ENCODE results near the gene SERINC5. TPM values are rescaled to one million over a fixed set of nuclear protein-coding genes. Genes with fewer than 3 reads are reported as not detected.

The SERINC5 gene
- total and polyA plus RNA-seq, 7 donors: 0.70 to 8.6 (median 2.7) TPM

- H3K9me3 ChIP-seq: peaks cover 4% of the 10 kb centered on the region
- H3K36me3 ChIP-seq (ENCODE audit: insufficient read depth in 1 of 2, low read depth in 1 of 2): no peaks in the 10 kb centered on the region
- no peak overlapping the region for H3K4me3 ChIP-seq
- DNase-seq (no peak), ATAC-seq (no peak)
- TF ChIP-seq, protein P1, sequence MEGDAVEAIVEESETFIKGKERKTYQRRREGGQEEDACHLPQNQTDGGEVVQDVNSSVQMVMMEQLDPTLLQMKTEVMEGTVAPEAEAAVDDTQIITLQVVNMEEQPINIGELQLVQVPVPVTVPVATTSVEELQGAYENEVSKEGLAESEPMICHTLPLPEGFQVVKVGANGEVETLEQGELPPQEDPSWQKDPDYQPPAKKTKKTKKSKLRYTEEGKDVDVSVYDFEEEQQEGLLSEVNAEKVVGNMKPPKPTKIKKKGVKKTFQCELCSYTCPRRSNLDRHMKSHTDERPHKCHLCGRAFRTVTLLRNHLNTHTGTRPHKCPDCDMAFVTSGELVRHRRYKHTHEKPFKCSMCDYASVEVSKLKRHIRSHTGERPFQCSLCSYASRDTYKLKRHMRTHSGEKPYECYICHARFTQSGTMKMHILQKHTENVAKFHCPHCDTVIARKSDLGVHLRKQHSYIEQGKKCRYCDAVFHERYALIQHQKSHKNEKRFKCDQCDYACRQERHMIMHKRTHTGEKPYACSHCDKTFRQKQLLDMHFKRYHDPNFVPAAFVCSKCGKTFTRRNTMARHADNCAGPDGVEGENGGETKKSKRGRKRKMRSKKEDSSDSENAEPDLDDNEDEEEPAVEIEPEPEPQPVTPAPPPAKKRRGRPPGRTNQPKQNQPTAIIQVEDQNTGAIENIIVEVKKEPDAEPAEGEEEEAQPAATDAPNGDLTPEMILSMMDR (IDR thresholded peaks at IDR 0.05): no peak
- 91 to 94% (median 94%) methylated on average over 8 of the region's 8 CpGs for WGBS, 3 donors
- peaks cover 26% of the 10 kb centered on the region for H3K4me1 ChIP-seq
- intact Hi-C loops (cut with DNase I): no loop called here
- no peaks in the 10 kb centered on the region for H3K27me3 ChIP-seq (ENCODE audit: insufficient read depth in 3 of 3, low read length in 2 of 3)
- H3K27ac ChIP-seq: no peak overlapping the region
Measured at GRCh38 chr5:80240368-80240986, 15.4 kb downstream of the SERINC5 start.

DNA sequence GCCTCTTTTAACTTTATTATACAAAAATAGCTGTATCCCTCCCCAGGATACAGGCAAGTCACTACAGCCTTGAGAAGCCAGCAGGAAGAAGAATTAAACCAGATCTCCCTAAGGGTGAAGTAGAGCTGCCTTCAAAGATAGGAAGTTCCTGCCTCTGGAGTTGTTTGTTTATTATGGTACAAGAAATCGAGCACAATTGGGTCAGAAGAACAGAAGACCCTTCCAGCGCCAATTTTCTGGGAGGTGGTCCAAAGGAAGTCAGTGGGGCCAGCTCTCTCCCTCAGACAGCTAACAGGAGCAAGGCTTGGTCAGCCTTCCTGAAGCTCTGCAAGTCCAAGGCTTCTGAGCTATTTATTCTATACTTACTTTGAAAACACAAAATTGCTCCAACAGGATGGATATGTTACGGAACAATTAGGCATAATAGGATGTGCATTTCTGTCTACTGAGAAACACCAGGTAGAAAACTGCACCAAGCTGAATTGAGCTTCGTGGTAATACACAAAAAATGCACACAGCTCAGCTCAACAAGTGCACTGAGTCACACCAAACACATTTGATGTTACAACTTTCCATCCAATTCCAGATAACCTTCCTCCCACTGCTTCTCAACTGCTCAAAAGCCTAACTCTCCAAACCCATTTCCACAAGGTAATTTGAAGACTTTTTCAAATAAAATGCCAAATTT lies 16.0 kb downstream of the SERINC5 start:
- intact Hi-C loops (cut with DNase I): no loop called here
- peak overlapping the region; percentile 18 for H3K27ac ChIP-seq
- DNase-seq (no peak), ATAC-seq (peak; percentile 7 to 34 (median 26))
- no peaks in the 10 kb centered on the region for H3K27me3 ChIP-seq (ENCODE audit: insufficient read depth in 3 of 3, low read length in 2 of 3)
- no peaks in the 10 kb centered on the region for H3K36me3 ChIP-seq (ENCODE audit: insufficient read depth in 1 of 2, low read depth in 1 of 2)
- H3K4me3 ChIP-seq: no peak overlapping the region
- H3K9me3 ChIP-seq: peaks cover 4% of the 10 kb centered on the region
- H3K4me1 ChIP-seq: peaks cover 26% of the 10 kb centered on the region
- 43 to 47% (median 46%) methylated on average over 4 of the region's 4 CpGs for WGBS, 3 donors
- TF ChIP-seq, protein P1 (IDR thresholded peaks at IDR 0.05): no peak

GRCh38 chr5:80238778-80239679 lies 16.8 kb downstream of the SERINC5 start:
- intact Hi-C loops (cut with DNase I): no loop called here
- DNase-seq (peak; percentile 69 to 83), ATAC-seq (peak; percentile 87 to 95 (median 94))
- Histone ChIP-seq H3K27me3 (ENCODE audit: insufficient read depth in 3 of 3, low read length in 2 of 3) (no peaks in the 10 kb centered on the region), H3K4me1 (peaks cover 26% of the 10 kb centered on the region), H3K9me3 (peaks cover 4% of the 10 kb centered on the region), H3K36me3 (ENCODE audit: insufficient read depth in 1 of 2, low read depth in 1 of 2) (no peaks in the 10 kb centered on the region), H3K4me3 (peak overlapping the region; percentile 13), H3K27ac (peak overlapping the region; percentile 18)
- TF ChIP-seq, protein P1 (IDR thresholded peaks at IDR 0.05): no peak
- 10 to 16% (median 13%) methylated on average over 8 of the region's 8 CpGs for WGBS, 3 donors

DNA sequence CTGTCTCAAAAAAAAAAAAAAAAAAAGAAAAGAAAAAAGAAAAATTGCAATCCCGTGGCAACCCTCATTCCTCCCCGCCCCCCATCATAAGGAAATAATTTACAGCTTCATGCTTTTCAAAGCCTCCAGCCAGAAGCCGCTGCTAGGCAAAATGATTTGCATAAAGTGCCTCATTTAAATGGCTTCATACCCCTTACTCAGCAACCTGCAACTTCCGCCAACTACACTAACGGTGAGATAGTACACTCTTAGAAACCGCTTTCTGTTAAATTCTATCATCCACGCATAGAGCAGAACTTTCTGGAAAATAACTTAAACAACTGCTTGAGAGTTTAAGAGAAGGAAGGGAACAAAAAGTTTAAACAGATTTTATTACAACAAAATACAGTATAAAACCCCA lies 17.8 kb downstream of the SERINC5 start:
- Histone ChIP-seq H3K4me3 (no peak overlapping the region), H3K4me1 (peaks cover 26% of the 10 kb centered on the region), H3K27me3 (ENCODE audit: insufficient read depth in 3 of 3, low read length in 2 of 3) (no peaks in the 10 kb centered on the region), H3K9me3 (peaks cover 4% of the 10 kb centered on the region), H3K27ac (no peak overlapping the region), H3K36me3 (ENCODE audit: insufficient read depth in 1 of 2, low read depth in 1 of 2) (no peaks in the 10 kb centered on the region)
- ATAC-seq: no peak
- no peak for DNase-seq
- TF ChIP-seq, protein P1 (IDR thresholded peaks at IDR 0.05): no peak
- intact Hi-C loops (cut with DNase I): no loop called here
- WGBS, 3 donors: 87 to 92% (median 87%) methylated on average over 7 of the region's 7 CpGs

Measured in psoas muscle (tissue), 8 donors.